ENCODE measurements around the gene OR6Q1. TPM values are rescaled to one million over a fixed set of nuclear protein-coding genes. Genes with fewer than 3 reads are reported as not detected.
A peak's percentile ranks its signal among the peaks of the same experiment; 100 is the strongest.
"Not testable (repeated sequence)": the region's sequence is repeated elsewhere in the genome, so short reads cannot be mapped to it uniquely, and the experiment has no call there.

Gene OR6Q1
- total RNA-seq, 1 experiment from 2014 or later: not detected

DNA sequence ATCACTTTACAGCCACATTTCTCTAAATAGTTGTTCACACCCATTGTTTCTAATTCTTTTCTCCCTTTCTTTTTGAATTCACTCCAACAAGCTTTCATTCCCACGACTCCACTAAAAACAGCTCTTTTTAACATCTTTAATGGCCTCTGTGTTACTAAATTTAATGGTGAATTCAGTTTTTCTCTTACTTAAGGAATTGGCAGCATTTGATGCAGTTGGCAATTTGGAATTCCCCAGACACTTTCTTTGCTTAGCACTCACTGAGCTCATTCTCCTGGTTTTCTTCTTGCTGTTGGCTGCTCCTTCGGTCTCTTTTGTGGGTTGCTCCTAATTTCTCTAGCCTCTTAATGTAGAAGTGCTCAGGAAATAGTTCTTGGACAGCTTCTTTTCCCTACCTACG, 47.6 kb upstream of the OR6Q1 start:
- Mint-ChIP-seq H3K9me3 (peaks cover 13% of the 10 kb centered on the region), H3K27ac (no peak overlapping the region), H3K36me3 (no peaks in the 10 kb centered on the region), H3K4me1 (no peaks in the 10 kb centered on the region), H3K27me3 (ENCODE audit: low read depth) (no peaks in the 10 kb centered on the region; the same call in 1 of the 2 replicates), H3K4me3 (no peak overlapping the region)
- ATAC-seq (no peak), DNase-seq (ENCODE audit: low spot score) (no peak)
- CTCF ChIA-PET: interaction anchor here (1.2 kb wide), 1 partner anchor 78 kb away, joined by 3 read pairs; no protein-coding TSS in a partner anchor
- TF ChIP-seq ZNF317 (CRISPR knock-in tag; IDR thresholded peaks at IDR 0.05; ENCODE audit: borderline replicate concordance, low read depth) (no peak), ETV6 (CRISPR knock-in tag; IDR thresholded peaks at IDR 0.05) (no peak), ESRRA (CRISPR knock-in tag; IDR thresholded peaks at IDR 0.05; ENCODE audit: borderline replicate concordance) (no peak), CREM (CRISPR knock-in tag; IDR thresholded peaks at IDR 0.05) (no peak)
- TF ChIP-seq, protein P1, sequence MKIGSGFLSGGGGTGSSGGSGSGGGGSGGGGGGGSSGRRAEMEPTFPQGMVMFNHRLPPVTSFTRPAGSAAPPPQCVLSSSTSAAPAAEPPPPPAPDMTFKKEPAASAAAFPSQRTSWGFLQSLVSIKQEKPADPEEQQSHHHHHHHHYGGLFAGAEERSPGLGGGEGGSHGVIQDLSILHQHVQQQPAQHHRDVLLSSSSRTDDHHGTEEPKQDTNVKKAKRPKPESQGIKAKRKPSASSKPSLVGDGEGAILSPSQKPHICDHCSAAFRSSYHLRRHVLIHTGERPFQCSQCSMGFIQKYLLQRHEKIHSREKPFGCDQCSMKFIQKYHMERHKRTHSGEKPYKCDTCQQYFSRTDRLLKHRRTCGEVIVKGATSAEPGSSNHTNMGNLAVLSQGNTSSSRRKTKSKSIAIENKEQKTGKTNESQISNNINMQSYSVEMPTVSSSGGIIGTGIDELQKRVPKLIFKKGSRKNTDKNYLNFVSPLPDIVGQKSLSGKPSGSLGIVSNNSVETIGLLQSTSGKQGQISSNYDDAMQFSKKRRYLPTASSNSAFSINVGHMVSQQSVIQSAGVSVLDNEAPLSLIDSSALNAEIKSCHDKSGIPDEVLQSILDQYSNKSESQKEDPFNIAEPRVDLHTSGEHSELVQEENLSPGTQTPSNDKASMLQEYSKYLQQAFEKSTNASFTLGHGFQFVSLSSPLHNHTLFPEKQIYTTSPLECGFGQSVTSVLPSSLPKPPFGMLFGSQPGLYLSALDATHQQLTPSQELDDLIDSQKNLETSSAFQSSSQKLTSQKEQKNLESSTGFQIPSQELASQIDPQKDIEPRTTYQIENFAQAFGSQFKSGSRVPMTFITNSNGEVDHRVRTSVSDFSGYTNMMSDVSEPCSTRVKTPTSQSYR (CRISPR knock-in tag; IDR thresholded peaks at IDR 0.05): no peak
- TF ChIP-seq, protein P2, sequence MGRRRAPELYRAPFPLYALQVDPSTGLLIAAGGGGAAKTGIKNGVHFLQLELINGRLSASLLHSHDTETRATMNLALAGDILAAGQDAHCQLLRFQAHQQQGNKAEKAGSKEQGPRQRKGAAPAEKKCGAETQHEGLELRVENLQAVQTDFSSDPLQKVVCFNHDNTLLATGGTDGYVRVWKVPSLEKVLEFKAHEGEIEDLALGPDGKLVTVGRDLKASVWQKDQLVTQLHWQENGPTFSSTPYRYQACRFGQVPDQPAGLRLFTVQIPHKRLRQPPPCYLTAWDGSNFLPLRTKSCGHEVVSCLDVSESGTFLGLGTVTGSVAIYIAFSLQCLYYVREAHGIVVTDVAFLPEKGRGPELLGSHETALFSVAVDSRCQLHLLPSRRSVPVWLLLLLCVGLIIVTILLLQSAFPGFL (CRISPR knock-in tag; IDR thresholded peaks at IDR 0.05; ENCODE audit: borderline replicate concordance): no peak
- POLR2A ChIA-PET: no interaction called here

DNA sequence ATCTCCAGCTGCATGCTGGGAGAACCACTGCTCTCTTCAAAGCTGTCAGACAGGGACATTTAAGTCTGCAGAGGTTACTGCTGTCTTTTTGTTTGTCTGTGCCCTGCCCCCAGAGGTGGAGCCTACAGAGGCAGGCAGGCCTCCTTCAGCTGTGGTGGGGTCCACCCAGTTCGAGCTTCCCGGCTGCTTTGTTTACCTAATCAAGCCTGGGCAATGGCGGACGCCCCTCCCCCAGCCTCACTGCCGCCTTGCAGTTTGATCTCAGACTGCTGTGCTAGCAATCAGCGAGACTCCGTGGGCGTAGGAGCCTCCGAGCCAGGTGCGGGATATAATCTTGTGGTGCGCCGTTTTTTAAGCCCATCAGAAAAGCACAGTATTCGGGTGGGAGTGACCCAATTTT, 31.2 kb upstream of the OR6Q1 start:
- H3K36me3 Mint-ChIP-seq; H3K27me3 Mint-ChIP-seq (ENCODE audit: low read depth); H3K27ac Mint-ChIP-seq; DNase-seq (ENCODE audit: low spot score); H3K4me3 Mint-ChIP-seq; H3K4me1 Mint-ChIP-seq; ATAC-seq; POLR2A ChIA-PET; CTCF ChIA-PET: not testable (repeated sequence)
- H3K9me3 Mint-ChIP-seq: peaks cover 12% of the 10 kb centered on the region

DNA sequence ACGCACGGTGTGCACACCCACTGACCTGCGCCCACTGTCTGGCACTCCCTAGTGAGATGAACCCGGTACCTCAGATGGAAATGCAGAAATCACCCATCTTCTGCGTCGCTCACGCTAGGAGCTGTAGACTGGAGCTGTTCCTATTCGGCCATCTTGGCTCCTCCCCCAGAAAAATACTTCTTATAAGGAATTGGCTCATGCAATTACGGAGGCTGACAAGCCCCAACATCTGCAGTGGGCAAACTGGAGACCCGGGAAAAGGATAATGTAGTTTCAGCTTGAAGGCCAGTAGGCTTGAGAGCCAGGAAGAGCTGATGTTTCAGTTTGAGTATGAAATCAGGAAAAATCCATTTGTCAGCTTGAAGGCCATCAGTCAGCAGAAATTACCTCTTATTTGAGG, 30.7 kb upstream of the OR6Q1 start:
- peaks cover 11% of the 10 kb centered on the region for H3K4me1 Mint-ChIP-seq
- CTCF ChIA-PET; H3K27ac Mint-ChIP-seq; POLR2A ChIA-PET; H3K36me3 Mint-ChIP-seq; ATAC-seq; DNase-seq (ENCODE audit: low spot score); H3K27me3 Mint-ChIP-seq (ENCODE audit: low read depth); H3K4me3 Mint-ChIP-seq: not testable (repeated sequence)
- peaks cover 12% of the 10 kb centered on the region for H3K9me3 Mint-ChIP-seq

DNA sequence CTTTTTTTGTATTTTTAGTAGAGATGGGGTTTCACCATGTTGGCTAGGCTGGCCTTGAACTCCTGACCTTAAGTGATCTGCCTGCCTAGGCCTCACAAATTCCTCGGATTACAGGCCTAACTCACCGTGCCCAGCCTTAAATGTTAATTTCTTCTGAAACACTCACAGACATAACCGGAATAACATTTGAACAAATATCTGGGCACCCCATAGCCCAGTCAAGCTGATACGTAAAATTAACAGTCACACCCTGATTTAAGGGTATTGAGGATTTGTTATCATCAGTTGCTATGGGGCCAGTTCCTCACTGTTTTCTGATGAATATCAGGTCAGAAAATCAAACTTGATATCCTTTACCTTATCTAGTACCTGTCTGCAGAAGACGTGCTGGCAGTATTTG, 30.1 kb upstream of the OR6Q1 start:
- ATAC-seq (no peak), DNase-seq (ENCODE audit: low spot score) (no peak)
- ChIA-PET CTCF (no interaction called here), POLR2A (no interaction called here)
- TF ChIP-seq ZNF416 (CRISPR knock-in tag; IDR thresholded peaks at IDR 0.05): peak; percentile 93
- TF ChIP-seq, protein P1 (CRISPR knock-in tag; IDR thresholded peaks at IDR 0.05): no peak
- Mint-ChIP-seq H3K36me3 (peaks cover 7% of the 10 kb centered on the region), H3K27ac (no peak overlapping the region), H3K27me3 (ENCODE audit: low read depth) (no peaks in the 10 kb centered on the region), H3K4me1 (peaks cover 11% of the 10 kb centered on the region), H3K9me3 (peaks cover 12% of the 10 kb centered on the region), H3K4me3 (no peak overlapping the region)

DNA sequence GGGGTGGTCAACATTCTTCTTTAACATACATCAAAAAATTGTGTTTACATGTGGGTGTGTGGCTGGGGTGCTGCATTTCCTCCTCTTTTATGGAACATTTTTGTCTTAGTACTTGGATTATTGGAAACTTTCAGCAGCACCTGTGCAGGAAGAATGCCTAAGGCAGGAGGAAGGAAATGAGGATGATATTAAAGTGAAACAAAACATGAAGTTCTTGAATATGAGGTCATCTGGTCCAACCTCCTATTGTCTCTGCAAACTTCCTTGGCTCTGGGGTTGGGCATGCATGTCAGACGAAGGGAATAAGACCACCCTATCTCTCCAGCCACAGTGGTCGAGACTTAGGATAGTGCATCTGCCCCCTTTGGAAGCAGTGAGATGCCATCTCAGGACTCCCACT, 27.7 kb upstream of the OR6Q1 start:
- ChIA-PET POLR2A (no interaction called here), CTCF (interaction anchor here (1.0 kb wide), 1 partner anchor 283 kb away, joined by 3 read pairs; no protein-coding TSS in a partner anchor)
- Mint-ChIP-seq H3K4me1 (peaks cover 11% of the 10 kb centered on the region), H3K27ac (no peak overlapping the region), H3K36me3 (peaks cover 7% of the 10 kb centered on the region), H3K4me3 (no peak overlapping the region), H3K27me3 (ENCODE audit: low read depth) (no peaks in the 10 kb centered on the region; the same call in 1 of the 2 replicates), H3K9me3 (peaks cover 12% of the 10 kb centered on the region)
- DNase-seq (ENCODE audit: low spot score): no peak
- no peak for ATAC-seq
- TF ChIP-seq ZBTB21 (CRISPR knock-in tag; IDR thresholded peaks at IDR 0.05; ENCODE audit: borderline replicate concordance): no peak
- no peak for TF ChIP-seq CREB1 (CRISPR knock-in tag; IDR thresholded peaks at IDR 0.05)
- TF ChIP-seq NFE2L1 (CRISPR knock-in tag; IDR thresholded peaks at IDR 0.05): no peak
- no peak for TF ChIP-seq KAT7 (CRISPR knock-in tag; IDR thresholded peaks at IDR 0.05; ENCODE audit: borderline replicate concordance)
- no peak for TF ChIP-seq ZNF317 (CRISPR knock-in tag; IDR thresholded peaks at IDR 0.05; ENCODE audit: borderline replicate concordance, low read depth)
- no peak for TF ChIP-seq TEAD1 (CRISPR knock-in tag; IDR thresholded peaks at IDR 0.05)
- TF ChIP-seq, protein P3, sequence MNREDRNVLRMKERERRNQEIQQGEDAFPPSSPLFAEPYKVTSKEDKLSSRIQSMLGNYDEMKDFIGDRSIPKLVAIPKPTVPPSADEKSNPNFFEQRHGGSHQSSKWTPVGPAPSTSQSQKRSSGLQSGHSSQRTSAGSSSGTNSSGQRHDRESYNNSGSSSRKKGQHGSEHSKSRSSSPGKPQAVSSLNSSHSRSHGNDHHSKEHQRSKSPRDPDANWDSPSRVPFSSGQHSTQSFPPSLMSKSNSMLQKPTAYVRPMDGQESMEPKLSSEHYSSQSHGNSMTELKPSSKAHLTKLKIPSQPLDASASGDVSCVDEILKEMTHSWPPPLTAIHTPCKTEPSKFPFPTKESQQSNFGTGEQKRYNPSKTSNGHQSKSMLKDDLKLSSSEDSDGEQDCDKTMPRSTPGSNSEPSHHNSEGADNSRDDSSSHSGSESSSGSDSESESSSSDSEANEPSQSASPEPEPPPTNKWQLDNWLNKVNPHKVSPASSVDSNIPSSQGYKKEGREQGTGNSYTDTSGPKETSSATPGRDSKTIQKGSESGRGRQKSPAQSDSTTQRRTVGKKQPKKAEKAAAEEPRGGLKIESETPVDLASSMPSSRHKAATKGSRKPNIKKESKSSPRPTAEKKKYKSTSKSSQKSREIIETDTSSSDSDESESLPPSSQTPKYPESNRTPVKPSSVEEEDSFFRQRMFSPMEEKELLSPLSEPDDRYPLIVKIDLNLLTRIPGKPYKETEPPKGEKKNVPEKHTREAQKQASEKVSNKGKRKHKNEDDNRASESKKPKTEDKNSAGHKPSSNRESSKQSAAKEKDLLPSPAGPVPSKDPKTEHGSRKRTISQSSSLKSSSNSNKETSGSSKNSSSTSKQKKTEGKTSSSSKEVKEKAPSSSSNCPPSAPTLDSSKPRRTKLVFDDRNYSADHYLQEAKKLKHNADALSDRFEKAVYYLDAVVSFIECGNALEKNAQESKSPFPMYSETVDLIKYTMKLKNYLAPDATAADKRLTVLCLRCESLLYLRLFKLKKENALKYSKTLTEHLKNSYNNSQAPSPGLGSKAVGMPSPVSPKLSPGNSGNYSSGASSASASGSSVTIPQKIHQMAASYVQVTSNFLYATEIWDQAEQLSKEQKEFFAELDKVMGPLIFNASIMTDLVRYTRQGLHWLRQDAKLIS (CRISPR knock-in tag; IDR thresholded peaks at IDR 0.05; ENCODE audit: borderline replicate concordance): no peak

All from WTC11 (cell line).